NCI-H2196 (cell line): ENCODE data around the gene OR10A4.
"Not testable (repeated sequence)": the region's sequence is repeated elsewhere in the genome, so short reads cannot be mapped to it uniquely, and the experiment has no call there.

Experiments
- DNase-seq: peaks from one replicate; lab custom pipeline; 2025; ENCODE audit not compliant: unreplicated experiment; lab: John Stamatoyannopoulos, UW

The OR10A4 gene

GRCh38 chr11:6876325-6876724 is at the start of gene OR10A4:
Gene OR10A4 (plus strand): TSS chr11:6876625. CDS start chr11:6876648, 23 bp downstream.
- DNase-seq = no peak

GRCh38 chr11:6828103-6828502 is 48.3 kb upstream of the OR10A4 start:
- no peak for DNase-seq

GRCh38 chr11:6833356-6833755 is 43.1 kb upstream of the OR10A4 start:
- DNase-seq = no peak

GRCh38 chr11:6834021-6834420 is 42.4 kb upstream of the OR10A4 start:
- no peak for DNase-seq

- no peak for DNase-seq
Observed at GRCh38 chr11:6841694-6842093, 34.7 kb upstream of the OR10A4 start.

GRCh38 chr11:6843670-6844069 is 32.8 kb upstream of the OR10A4 start:
- DNase-seq = no peak

GRCh38 chr11:6844356-6844755 is 32.1 kb upstream of the OR10A4 start:
- DNase-seq = no peak

GRCh38 chr11:6845383-6845782 is 31.0 kb upstream of the OR10A4 start, which contains the start of gene OR10A5:
Gene OR10A5 (plus strand): TSS chr11:6845683. CDS start chr11:6845683, 0 bp downstream.
- DNase-seq = no peak

- no peak for DNase-seq
Observed at GRCh38 chr11:6850526-6850925, 25.9 kb upstream of the OR10A4 start.

- DNase-seq = not testable (repeated sequence)
Observed at GRCh38 chr11:6854801-6855200, 21.6 kb upstream of the OR10A4 start.

- DNase-seq = no peak
Observed at GRCh38 chr11:6855971-6856541, 20.4 kb upstream of the OR10A4 start.

- no peak for DNase-seq
Observed at GRCh38 chr11:6856871-6857270, 19.6 kb upstream of the OR10A4 start.

- DNase-seq = no peak
Observed at GRCh38 chr11:6862961-6863360, 13.5 kb upstream of the OR10A4 start, which contains the start of gene OR10A2. Gene OR10A2 (plus strand): TSS chr11:6863057. CDS start chr11:6869755, 6,698 bp downstream.

- no peak for DNase-seq
Observed at GRCh38 chr11:6864438-6864837, 12.0 kb upstream of the OR10A4 start.

GRCh38 chr11:6871278-6871677 is 5.1 kb upstream of the OR10A4 start:
- no peak for DNase-seq

- DNase-seq = no peak
Observed at GRCh38 chr11:6875761-6876160, 664 bp upstream of the OR10A4 start.

- no peak for DNase-seq
Observed at GRCh38 chr11:6876914-6877313, 489 bp downstream of the OR10A4 start.

- DNase-seq = no peak
Observed at GRCh38 chr11:6882751-6883150, 6.3 kb downstream of the OR10A4 start.

- not testable (repeated sequence) for DNase-seq
Observed at GRCh38 chr11:6887711-6888110, 11.3 kb downstream of the OR10A4 start.

- DNase-seq = no peak
Observed at GRCh38 chr11:6888830-6889229, 12.4 kb downstream of the OR10A4 start.

GRCh38 chr11:6889835-6890234 is 13.4 kb downstream of the OR10A4 start:
- DNase-seq = no peak

GRCh38 chr11:6892400-6892799 is 16.0 kb downstream of the OR10A4 start, which contains the start of gene OR2D2:
Gene OR2D2 (minus strand): TSS chr11:6892500. CDS start chr11:6892500, 0 bp downstream.
- no peak for DNase-seq

GRCh38 chr11:6894097-6894496 is 17.7 kb downstream of the OR10A4 start:
- DNase-seq = no peak
